ENCODE measurements around the gene TBL1X. TPM values are rescaled to one million over a fixed set of nuclear protein-coding genes. Genes with fewer than 3 reads are reported as not detected.

Gene TBL1X
- total and polyA plus RNA-seq, 2 of the 8 experiments (the other 6 are each of a cell fraction or from before 2014, with no cell fraction given) = 13.3 to 25.6 TPM

DNA sequence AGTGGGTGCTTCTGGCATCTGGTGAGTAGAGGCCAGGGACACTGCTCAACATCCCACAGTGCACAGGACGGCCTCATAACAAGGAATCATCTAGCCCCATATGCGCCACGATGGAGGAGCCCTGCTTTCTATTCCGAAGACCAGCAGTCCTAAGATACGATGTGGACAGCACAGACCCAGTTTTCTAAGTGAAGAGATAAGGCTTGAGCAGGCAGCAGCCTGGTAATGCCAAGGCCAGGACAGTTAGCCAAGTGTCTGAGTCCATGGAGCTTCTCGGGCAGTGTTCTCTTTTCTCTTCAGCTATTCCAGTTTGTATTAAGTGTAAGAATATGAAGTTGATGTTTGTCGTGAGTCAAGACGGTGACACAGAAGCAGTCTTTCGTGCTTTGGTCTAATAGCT is 112.7 kb downstream of the TBL1X start:
- Histone ChIP-seq H3K4me3 (ENCODE audit: extremely low read depth in 1 of 4, insufficient read depth in 2 of 4, low read depth in 3 of 4, low read length in 4 of 4) (no peak overlapping the region), H2BK20ac (ENCODE audit: low read length) (no peak overlapping the region), H2AK5ac (ENCODE audit: low read depth, low read length) (no peak overlapping the region), H3K23me2 (ENCODE audit: low read depth, low read length) (no peaks in the 10 kb centered on the region), H2BK5ac (ENCODE audit: low read depth, low read length) (no peak overlapping the region), H4K20me1 (replicated peaks in 1 of 2; ENCODE audit: control insufficient read depth in 1 of 2, insufficient read depth in 2 of 2, low read length in 2 of 2) (peaks cover 0 to 4% of the 10 kb centered on the region in 2 experiments), H3K27ac (ENCODE audit: low read depth, low read length) (no peak overlapping the region), H4K5ac (ENCODE audit: insufficient read length, low read depth, low read length) (no peak overlapping the region), H3K4ac (replicated peaks; ENCODE audit: insufficient read length, low read depth, low read length) (no peak overlapping the region), H2BK15ac (ENCODE audit: low read length) (no peak overlapping the region), H2BK120ac (replicated peaks; ENCODE audit: low read depth, low read length) (no peak overlapping the region), H2BK12ac (ENCODE audit: low read depth, low read length) (no peak overlapping the region), H3K36me3 (ENCODE audit: control insufficient read depth in 2 of 4, insufficient read depth in 4 of 4, low read length in 3 of 4) (no peaks in the 10 kb centered on the region), H3K56ac (replicated peaks; ENCODE audit: insufficient read length, low read depth, low read length) (no peak overlapping the region), H4K91ac (replicated peaks; ENCODE audit: insufficient read length, low read length) (no peak overlapping the region), H3K79me2 (ENCODE audit: control insufficient read depth in 1 of 2, insufficient read depth in 2 of 2, low read length in 2 of 2) (peaks cover 0 to 11% of the 10 kb centered on the region in 2 experiments; a peak in 1 of 4 replicates), H3K14ac (ENCODE audit: insufficient read length) (no peak overlapping the region), H3K27me3 (replicated peaks in 1 of 4; ENCODE audit: control insufficient read depth in 3 of 4, extremely low read depth in 1 of 4, insufficient read depth in 3 of 4, low read length in 3 of 4) (no peaks in the 10 kb centered on the region), H3K9me3 (ENCODE audit: insufficient read depth in 2 of 2, low read depth in 1 of 2, low read length in 1 of 2) (no peaks in the 10 kb centered on the region), H3K4me2 (ENCODE audit: insufficient read depth in 1 of 2, low read depth in 2 of 2, low read length in 2 of 2) (no peak overlapping the region), H2AFZ (ENCODE audit: low read length) (no peak overlapping the region), H3K23ac (ENCODE audit: insufficient read length) (no peak overlapping the region), H3K4me1 (replicated peaks in 1 of 4; ENCODE audit: control insufficient read depth in 3 of 4, insufficient read depth in 4 of 4, low read length in 3 of 4) (peaks cover 4 to 13% (median 8%) of the 10 kb centered on the region in 4 experiments), H3K9ac (replicated peaks in 1 of 4; ENCODE audit: extremely low read depth in 1 of 4, low read depth in 3 of 4, low read length in 3 of 4) (no peak overlapping the region), H3K18ac (ENCODE audit: extremely low read depth, low read length) (no peak overlapping the region), H4K8ac (ENCODE audit: extremely low read depth, insufficient read depth, low read length) (no peak overlapping the region), H3K79me1 (ENCODE audit: low read depth, low read length) (no peaks in the 10 kb centered on the region)
- 85% methylated on average over 8 of the region's 9 CpGs; no CpG with 5 or more reads in 1 of the 2 experiments for WGBS, 2 experiments (ENCODE audit: extremely low coverage in 1 of 2, insufficient coverage in 1 of 2, insufficient read length in 1 of 2, insufficient replicate concordance in 2 of 2, low coverage in 1 of 2, low lambda C conversion rate in 2 of 2, missing lambda C conversion rate in 1 of 2)
- no peak for FAIRE-seq
- ChIA-PET POLR2A (ENCODE audit: partially characterized antibody) (no interaction called here), CTCF (ENCODE audit: partially characterized antibody) (no interaction called here)
- no peak for DNase-seq (ENCODE audit: low read depth in 1 of 2, low spot score in 2 of 2)
- TF ChIP-seq SP4 (IDR thresholded peaks at IDR 0.05; ENCODE audit: low read length) (no peak), EP300 (IDR thresholded peaks at IDR 0.05; ENCODE audit: borderline replicate concordance in 1 of 2, low read depth in 2 of 2, low read length in 2 of 2) (no peak), RBBP5 (IDR thresholded peaks at IDR 0.05; ENCODE audit: borderline replicate concordance, low read depth, low read length) (no peak), CHD1 (IDR thresholded peaks at IDR 0.05; ENCODE audit: low read depth, low read length) (no peak), SAP30 (IDR thresholded peaks at IDR 0.05; ENCODE audit: insufficient read depth, insufficient replicate concordance, low read length) (no peak), KDM4A (IDR thresholded peaks at IDR 0.05; ENCODE audit: low read depth, low read length, severe bottlenecking) (no peak), KDM5A (IDR thresholded peaks at IDR 0.05; ENCODE audit: low read length) (no peak), KDM1A (IDR thresholded peaks at IDR 0.05; ENCODE audit: borderline replicate concordance, low read length) (no peak), RNF2 (IDR thresholded peaks at IDR 0.05; ENCODE audit: borderline replicate concordance, low read depth, low read length, missing control alignments, poor library complexity, severe bottlenecking) (no peak), EGR1 (IDR thresholded peaks at IDR 0.05; ENCODE audit: borderline replicate concordance, low read depth, low read length) (no peak), POLR2AphosphoS5 (IDR thresholded peaks at IDR 0.05; ENCODE audit: low read depth, low read length) (no peak), POLR2A (IDR thresholded peaks at IDR 0.05; ENCODE audit: control extremely low read depth in 1 of 2, low read depth in 2 of 2, low read length in 2 of 2) (no peak), GTF2F1 (IDR thresholded peaks at IDR 0.05; ENCODE audit: borderline replicate concordance, low read depth, low read length) (no peak)
- TF ChIP-seq, protein P1, sequence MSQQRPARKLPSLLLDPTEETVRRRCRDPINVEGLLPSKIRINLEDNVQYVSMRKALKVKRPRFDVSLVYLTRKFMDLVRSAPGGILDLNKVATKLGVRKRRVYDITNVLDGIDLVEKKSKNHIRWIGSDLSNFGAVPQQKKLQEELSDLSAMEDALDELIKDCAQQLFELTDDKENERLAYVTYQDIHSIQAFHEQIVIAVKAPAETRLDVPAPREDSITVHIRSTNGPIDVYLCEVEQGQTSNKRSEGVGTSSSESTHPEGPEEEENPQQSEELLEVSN (IDR thresholded peaks at IDR 0.05) = no peak

All from H1 (cell line).